Uterus (tissue), 4 donors: ENCODE measurements around the gene BIVM. TPM values are rescaled to one million over a fixed set of nuclear protein-coding genes. Genes with fewer than 3 reads are reported as not detected.
A peak's percentile ranks its signal among the peaks of the same experiment; 100 is the strongest.

Experiments used
- DNase-seq, 2 donors: peaks; one replicate each; pipeline ENCODE4 v3.0.0-alpha.2; 2019 to 2020
- H3K27ac ChIP-seq, 2 donors: fragments of 200-600 bp; sonication (generic); 1 replicate in 1 of 2; 2 replicates in 1 of 2; pipeline ENCODE4 v1.5.1; 2016 to 2018
- H3K27me3 ChIP-seq, 2 donors: fragments of 200-600 bp; sonication (generic); one replicate each; pipeline ENCODE4 v1.5.1; 2018 to 2019; ENCODE audit warnings: control low read depth in 1 of 2
- H3K36me3 ChIP-seq, 2 donors: fragments of 200-600 bp; sonication (generic); one replicate each; pipeline ENCODE4 v1.5.1; 2019; ENCODE audit warnings: control low read depth in 1 of 2
- H3K4me1 ChIP-seq, 2 donors: fragments of 200-600 bp; sonication (generic); one replicate each; pipeline ENCODE4 v1.5.1; 2018 to 2019; ENCODE audit warnings: control low read depth in 1 of 2
- H3K4me3 ChIP-seq, 2 donors: fragments of 200-600 bp; sonication (generic); 1 replicate in 1 of 2; 2 replicates in 1 of 2; pipeline ENCODE4 v1.5.1; 2018 to 2019; ENCODE audit warnings: mild to moderate bottlenecking in 1 of 2
- H3K9me3 ChIP-seq, 2 donors: fragments of 200-600 bp; sonication (generic); one replicate each; pipeline ENCODE4 v1.5.1; 2019; ENCODE audit warnings: control low read depth in 1 of 2
- POLR2A ChIP-seq, 2 donors: fragments of 450-650 bp; IDR thresholded peaks; one replicate each; pipeline ENCODE4 v1.6.1; 2016; ENCODE audit warnings: antibody characterized with exemption in 2 of 2, mild to moderate bottlenecking in 1 of 2, moderate library complexity in 1 of 2
- intact Hi-C: fragments of 100-400 bp; cut with DNase I; formaldehyde crosslinking; loops from one replicate; pipeline ENCODE4 v1.15.1; 2023; ENCODE audit warnings: low total_unique reads
- total RNA-seq, 4 donors: library from RNA; depleted of rRNA in 3 of 4; stranded (reverse); fragments of >200 nt in 3 of 4; gene quantifications; one replicate each; pipeline versions ENCODE4 v1.1.0 to v1.2.4, GENCODE V29; 2014 to 2023
- TF ChIP-seq, protein P1 (sequence below), 4 experiments: fragments of 200-600 bp in 2 of 4; fragments of 450-650 bp in 2 of 4; sonication (generic) in 2 of 4; IDR thresholded peaks; one replicate each; pipeline ENCODE4 v1.5.1; 2016 to 2019; ENCODE audit warnings: antibody characterized with exemption in 4 of 4, mild to moderate bottlenecking in 2 of 4, moderate library complexity in 1 of 4
- donor health status: DM: yes; HTN: yes; CAD: no.

BIVM gene
- total RNA-seq, 4 donors from 2014 or later = 5.0 to 55.9 (median 18.0) TPM

DNA sequence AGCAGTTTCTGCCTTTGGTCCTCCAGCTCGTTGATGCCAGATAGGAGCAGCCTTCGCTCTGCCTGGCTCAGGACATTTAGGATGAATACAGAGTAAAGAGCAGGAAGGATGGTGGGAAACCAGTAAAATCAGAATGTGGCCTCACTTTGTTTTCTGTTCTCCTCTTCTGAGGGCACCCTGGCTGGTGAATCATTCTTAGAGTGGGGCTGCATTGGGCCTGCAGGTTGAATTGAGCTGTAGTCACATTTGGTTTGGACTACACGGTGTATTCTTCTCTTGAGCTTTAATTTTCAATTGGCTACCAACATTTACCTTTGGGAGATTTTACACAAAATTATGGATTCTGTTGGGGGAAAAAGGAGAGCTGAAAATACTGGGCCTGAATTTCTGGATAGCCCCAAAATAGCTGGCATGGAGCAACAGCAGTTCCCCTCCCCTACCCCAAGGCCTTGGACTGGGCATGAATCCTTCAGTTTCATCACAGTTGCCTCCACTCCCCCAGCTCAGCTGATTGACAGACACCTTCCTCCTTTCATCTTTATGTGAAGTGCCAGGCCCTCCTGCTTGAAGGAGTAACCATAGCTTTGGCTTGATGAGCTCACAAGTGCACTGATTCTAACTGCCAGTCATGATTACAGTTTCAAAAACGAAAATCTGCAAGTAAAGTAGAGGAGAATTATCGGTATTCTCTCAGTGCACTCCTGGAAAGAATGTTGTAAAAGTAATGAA is 71.2 kb downstream of the BIVM start:
- TF ChIP-seq POLR2A (IDR thresholded peaks at IDR 0.05) = no peak
- TF ChIP-seq, protein P1, sequence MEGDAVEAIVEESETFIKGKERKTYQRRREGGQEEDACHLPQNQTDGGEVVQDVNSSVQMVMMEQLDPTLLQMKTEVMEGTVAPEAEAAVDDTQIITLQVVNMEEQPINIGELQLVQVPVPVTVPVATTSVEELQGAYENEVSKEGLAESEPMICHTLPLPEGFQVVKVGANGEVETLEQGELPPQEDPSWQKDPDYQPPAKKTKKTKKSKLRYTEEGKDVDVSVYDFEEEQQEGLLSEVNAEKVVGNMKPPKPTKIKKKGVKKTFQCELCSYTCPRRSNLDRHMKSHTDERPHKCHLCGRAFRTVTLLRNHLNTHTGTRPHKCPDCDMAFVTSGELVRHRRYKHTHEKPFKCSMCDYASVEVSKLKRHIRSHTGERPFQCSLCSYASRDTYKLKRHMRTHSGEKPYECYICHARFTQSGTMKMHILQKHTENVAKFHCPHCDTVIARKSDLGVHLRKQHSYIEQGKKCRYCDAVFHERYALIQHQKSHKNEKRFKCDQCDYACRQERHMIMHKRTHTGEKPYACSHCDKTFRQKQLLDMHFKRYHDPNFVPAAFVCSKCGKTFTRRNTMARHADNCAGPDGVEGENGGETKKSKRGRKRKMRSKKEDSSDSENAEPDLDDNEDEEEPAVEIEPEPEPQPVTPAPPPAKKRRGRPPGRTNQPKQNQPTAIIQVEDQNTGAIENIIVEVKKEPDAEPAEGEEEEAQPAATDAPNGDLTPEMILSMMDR (IDR thresholded peaks at IDR 0.05) = no peak
- intact Hi-C loops = no loop called here
- Histone ChIP-seq H3K27ac (no peak overlapping the region), H3K4me1 (no peaks in the 10 kb centered on the region), H3K4me3 (no peak overlapping the region), H3K27me3 (no peaks in the 10 kb centered on the region), H3K36me3 (no peaks in the 10 kb centered on the region), H3K9me3 (no peaks in the 10 kb centered on the region)
- no peak for DNase-seq

DNA sequence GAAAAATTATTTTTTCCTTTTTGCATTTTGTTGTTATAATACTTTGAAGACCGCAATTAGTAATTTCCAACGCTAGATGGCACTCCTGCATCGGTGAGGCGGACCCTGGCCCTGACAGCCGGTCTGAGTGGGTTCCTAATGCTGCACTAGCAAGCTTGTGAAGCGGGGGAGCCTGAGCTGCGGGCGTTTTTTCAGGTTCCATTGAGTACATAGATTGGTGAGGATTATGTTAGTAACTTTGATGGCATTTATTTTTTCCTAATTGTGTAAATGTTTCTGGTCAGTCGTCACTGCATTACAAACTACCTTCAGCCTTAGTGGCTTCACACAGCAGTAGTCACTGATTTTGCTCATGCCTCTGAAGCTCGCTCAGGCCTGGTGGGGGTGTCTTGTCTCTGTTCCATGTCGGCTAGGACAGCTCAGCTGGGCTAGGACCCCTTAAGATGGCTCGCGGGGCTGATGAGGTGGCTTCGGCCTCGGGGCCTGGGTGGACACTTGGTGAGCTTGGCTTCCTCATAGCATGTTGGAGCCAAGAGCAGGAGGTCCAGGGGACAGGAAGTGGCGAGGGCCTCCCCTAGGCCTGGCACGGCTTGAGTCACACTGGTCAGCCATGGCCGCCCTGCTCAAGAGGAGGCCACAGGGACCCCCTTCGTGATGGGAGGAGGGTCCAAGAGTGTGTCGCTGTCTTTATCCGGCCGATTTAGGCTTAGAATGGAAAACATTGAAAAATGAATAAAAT is 71.9 kb downstream of the BIVM start:
- TF ChIP-seq, protein P1 (IDR thresholded peaks at IDR 0.05) = peak; percentile 34 to 71 (median 55)
- no peak for TF ChIP-seq POLR2A (IDR thresholded peaks at IDR 0.05)
- Histone ChIP-seq H3K36me3 (no peaks in the 10 kb centered on the region), H3K4me1 (no peaks in the 10 kb centered on the region), H3K4me3 (no peak overlapping the region), H3K27me3 (no peaks in the 10 kb centered on the region), H3K27ac (no peak overlapping the region), H3K9me3 (no peaks in the 10 kb centered on the region)
- intact Hi-C loops = no loop called here
- peak; percentile 27 to 31 for DNase-seq

DNA sequence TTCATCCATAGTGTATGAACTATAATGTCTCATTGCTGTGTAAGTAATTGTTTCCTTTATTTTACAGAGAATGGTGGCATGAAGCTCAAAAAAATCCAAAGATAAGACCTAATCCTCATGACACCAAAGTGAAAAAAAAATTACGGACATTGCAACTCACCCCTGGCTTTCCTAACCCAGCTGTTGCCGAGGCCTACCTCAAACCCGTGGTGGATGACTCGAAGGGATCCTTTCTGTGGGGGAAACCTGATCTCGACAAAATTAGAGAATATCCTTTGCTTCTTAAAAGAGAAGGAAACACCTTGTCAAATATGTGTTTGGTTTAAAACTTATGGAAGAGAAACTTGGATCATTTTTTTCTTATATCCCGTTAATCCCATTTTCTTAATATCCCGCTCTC is 73.2 kb downstream of the BIVM start:
- H3K9me3 ChIP-seq = no peaks in the 10 kb centered on the region
- H3K36me3 ChIP-seq = no peaks in the 10 kb centered on the region
- DNase-seq = no peak
- no peak overlapping the region for H3K4me3 ChIP-seq
- H3K27me3 ChIP-seq = no peaks in the 10 kb centered on the region
- intact Hi-C loops = no loop called here
- H3K4me1 ChIP-seq = no peaks in the 10 kb centered on the region
- TF ChIP-seq, protein P1 (IDR thresholded peaks at IDR 0.05) = no peak
- no peak for TF ChIP-seq POLR2A (IDR thresholded peaks at IDR 0.05)
- no peak overlapping the region for H3K27ac ChIP-seq

DNA sequence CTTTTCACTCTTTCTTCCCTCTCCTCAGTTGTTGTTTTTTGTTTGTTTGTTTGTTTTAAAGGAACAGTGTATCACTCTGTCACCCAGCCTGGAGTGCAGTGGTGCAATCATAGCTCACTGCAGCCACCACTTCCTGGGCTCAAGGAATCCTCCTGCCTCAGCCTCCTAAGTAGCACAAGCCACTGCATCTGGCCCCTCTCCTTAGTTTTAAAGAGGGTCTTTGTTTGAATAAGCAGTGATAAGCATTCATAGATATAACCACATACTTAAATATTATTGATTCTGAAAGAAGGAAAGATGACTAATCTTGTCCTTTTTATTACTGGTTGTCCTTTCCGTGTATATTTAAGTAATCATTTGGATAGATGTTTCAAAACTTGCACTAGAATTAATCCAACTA is 73.6 kb downstream of the BIVM start:
- no peak overlapping the region for H3K4me3 ChIP-seq
- no peaks in the 10 kb centered on the region for H3K9me3 ChIP-seq
- no peak for TF ChIP-seq POLR2A (IDR thresholded peaks at IDR 0.05)
- TF ChIP-seq, protein P1 (IDR thresholded peaks at IDR 0.05) = no peak
- H3K36me3 ChIP-seq = no peaks in the 10 kb centered on the region
- H3K27ac ChIP-seq = no peak overlapping the region
- intact Hi-C loops = no loop called here
- no peaks in the 10 kb centered on the region for H3K27me3 ChIP-seq
- no peak for DNase-seq
- no peaks in the 10 kb centered on the region for H3K4me1 ChIP-seq

DNA sequence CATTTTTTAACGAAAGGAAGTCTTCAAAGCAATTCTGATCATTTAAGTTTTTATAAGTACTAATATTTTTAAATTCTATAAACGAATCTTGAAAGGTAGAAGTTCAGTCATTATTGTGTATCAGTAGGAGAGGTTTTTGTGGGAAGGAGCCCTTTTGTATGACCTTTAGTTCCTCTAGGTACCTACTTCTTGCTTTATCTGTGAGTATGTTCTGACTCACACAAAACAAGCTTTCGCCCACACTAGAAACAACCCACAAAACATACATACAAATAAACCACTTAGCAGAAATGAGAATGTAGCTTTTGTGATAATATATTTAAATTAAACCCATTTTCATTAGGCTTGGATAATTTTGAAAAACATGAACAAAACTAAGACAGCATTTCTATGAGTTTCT is 74.7 kb downstream of the BIVM start:
- H3K4me3 ChIP-seq = no peak overlapping the region
- no peaks in the 10 kb centered on the region for H3K36me3 ChIP-seq
- no peak overlapping the region for H3K27ac ChIP-seq
- intact Hi-C loops = no loop called here
- no peaks in the 10 kb centered on the region for H3K27me3 ChIP-seq
- H3K4me1 ChIP-seq = no peaks in the 10 kb centered on the region
- TF ChIP-seq POLR2A (IDR thresholded peaks at IDR 0.05) = no peak
- TF ChIP-seq, protein P1 (IDR thresholded peaks at IDR 0.05) = no peak
- no peaks in the 10 kb centered on the region for H3K9me3 ChIP-seq
- DNase-seq = no peak
